GM08714 (cell line): Measurements from ENCODE around the gene RUNDC3A.

Experiments
- H3K4me3 ChIP-seq: fragments of 200-500 bp; sonication (Bioruptor generic); 2 replicates; pipeline ENCODE4 v1.5.1; 2014; ENCODE audit warnings: mild to moderate bottlenecking, low read length, inconsistent platforms
- ZNF274 ChIP-seq: IDR thresholded peaks from 2 replicates; pipeline ENCODE4 v1.6.1; 2012; ENCODE audit warnings: mild to moderate bottlenecking, low read depth, low read length

RUNDC3A gene

DNA sequence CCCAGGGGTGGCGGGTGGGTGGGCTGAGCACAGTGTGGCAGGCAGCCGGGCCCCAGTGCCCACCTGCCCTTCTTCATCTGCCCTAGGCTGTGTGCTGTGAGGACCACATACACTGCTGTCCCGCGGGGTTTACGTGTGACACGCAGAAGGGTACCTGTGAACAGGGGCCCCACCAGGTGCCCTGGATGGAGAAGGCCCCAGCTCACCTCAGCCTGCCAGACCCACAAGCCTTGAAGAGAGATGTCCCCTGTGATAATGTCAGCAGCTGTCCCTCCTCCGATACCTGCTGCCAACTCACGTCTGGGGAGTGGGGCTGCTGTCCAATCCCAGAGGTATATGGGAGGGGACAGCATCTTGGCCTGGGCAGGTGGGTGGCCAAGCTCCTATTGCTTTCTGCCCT lies 43.1 kb downstream of the RUNDC3A start:
- no peak overlapping the region for H3K4me3 ChIP-seq
- no peak for TF ChIP-seq ZNF274

DNA sequence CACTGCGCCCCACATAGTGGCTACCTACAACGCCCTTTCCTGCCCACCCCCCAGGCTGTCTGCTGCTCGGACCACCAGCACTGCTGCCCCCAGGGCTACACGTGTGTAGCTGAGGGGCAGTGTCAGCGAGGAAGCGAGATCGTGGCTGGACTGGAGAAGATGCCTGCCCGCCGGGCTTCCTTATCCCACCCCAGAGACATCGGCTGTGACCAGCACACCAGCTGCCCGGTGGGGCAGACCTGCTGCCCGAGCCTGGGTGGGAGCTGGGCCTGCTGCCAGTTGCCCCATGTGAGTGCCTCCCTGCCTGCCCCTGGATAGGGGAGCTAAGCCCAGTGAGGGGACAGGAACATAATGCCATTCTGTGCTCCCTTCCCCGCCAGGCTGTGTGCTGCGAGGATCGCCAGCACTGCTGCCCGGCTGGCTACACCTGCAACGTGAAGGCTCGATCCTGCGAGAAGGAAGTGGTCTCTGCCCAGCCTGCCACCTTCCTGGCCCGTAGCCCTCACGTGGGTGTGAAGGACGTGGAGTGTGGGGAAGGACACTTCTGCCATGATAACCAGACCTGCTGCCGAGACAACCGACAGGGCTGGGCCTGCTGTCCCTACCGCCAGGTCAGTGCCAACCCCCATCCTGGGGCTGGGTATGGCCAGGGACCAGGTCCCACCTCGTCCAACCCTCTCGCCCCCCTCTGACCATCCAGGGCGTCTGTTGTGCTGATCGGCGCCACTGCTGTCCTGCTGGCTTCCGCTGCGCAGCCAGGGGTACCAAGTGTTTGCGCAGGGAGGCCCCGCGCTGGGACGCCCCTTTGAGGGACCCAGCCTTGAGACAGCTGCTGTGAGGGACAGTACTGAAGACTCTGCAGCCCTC lies 43.8 kb downstream of the RUNDC3A start:
- TF ChIP-seq ZNF274: no peak
- no peak overlapping the region for H3K4me3 ChIP-seq

DNA sequence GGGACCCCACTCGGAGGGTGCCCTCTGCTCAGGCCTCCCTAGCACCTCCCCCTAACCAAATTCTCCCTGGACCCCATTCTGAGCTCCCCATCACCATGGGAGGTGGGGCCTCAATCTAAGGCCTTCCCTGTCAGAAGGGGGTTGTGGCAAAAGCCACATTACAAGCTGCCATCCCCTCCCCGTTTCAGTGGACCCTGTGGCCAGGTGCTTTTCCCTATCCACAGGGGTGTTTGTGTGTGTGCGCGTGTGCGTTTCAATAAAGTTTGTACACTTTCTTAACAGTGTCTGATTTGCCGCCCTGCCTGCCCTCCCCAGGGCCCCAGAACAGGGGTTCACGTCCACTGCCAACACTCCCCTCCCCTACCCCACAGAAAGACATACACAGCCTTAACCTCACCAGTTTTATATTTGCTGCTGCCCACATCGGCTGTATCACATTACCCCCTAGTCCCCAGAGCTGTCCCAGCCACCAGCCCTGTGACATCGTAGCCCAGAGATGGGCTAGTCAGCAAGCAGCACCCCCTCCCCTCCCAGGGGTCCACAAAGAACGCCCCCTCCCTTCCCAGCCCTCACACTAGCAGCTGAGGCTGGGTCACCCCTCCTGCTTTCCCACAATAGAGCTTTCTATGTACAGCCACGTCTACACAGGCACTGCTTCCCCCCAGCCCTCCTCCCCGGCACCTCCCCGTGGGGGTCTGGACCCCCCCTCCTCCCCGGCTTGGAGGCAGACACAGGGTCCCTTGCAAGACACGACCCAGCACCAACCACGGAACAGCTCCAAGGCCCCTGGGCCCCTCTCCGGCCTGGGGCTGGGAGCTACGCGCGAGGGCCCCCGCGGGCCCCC lies 44.6 kb downstream of the RUNDC3A start:
- TF ChIP-seq ZNF274: no peak
- no peak overlapping the region for H3K4me3 ChIP-seq

- H3K4me3 ChIP-seq: no peak overlapping the region; the same call in 1 of the 2 replicates
- no peak for TF ChIP-seq ZNF274
Measured at GRCh38 chr17:44353672-44354331, 45.4 kb downstream of the RUNDC3A start.

DNA sequence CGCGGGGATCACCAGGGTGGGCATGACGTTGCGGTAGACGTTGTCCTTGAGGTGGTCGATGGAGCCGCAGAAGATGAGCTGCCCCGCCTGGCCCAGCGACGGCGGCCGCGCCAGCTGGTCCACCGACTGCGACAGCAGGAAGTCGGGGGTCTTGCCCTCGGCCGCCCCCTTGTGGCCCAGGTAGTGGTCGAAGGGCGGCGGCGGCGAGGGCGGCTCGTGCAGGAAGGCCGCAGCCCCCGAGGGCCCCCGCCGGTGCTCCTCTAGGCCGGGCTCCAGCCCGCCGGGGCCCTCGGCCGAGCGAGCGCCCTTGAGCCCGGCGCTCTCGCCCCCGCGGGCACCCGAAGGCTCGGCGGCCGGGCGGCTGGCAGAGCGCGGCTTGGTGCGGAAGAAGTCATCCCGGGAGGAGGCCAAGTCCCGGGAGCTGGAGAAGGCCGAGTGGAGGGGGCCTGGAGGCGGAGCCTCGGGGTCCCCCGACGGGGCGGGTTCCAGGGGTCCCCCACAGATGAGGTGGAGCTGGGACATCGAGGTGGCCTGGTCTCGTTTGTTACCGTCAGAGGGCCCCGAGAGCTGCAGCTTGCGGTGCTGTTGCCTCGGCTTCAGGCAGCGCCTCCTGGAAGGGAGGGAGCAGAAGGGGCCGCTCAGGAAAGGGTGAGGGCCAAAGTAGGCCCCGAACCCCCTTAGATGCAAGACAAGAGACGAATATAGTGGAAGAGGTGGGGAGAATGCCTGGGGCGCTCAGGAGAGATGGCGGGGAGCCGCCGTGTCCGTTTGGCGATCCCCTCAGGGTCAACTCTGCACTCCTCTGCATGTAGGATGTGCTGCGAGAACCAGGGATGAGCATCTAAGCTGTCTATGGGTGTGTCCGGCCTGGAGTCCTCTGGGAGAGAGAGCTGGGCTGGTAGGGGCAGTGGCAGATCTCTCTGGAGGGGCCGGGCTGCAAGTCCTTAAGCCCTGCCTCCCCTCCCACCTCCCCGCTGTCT lies 46.5 kb downstream of the RUNDC3A start:
- no peak overlapping the region for H3K4me3 ChIP-seq
- no peak for TF ChIP-seq ZNF274

GRCh38 chr17:44355642-44356099 lies 47.3 kb downstream of the RUNDC3A start:
- no peak overlapping the region for H3K4me3 ChIP-seq

DNA sequence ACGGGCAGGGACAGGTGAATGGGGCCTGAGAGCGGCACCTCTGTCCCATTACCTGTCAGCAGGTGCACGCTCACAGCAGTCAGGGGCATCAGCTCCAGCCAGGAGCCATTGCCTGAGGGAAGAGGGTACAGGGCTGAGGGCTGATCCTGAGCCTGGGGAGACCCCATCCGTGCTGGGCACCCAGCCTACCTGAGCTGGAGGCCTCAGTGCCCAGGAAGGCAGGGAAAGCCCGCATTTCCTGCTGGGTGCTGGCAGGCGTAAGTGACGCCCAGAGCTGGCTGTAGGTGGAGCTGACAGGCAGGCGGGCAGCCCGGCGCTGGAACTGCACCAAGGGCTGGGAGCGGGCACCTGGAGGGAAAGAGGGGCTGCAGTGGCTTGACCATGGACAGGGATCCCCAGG lies 47.8 kb downstream of the RUNDC3A start:
- H3K4me3 ChIP-seq: no peak overlapping the region
- no peak for TF ChIP-seq ZNF274

More at GRCh38 chr17:44355642-44356099, 47.3 kb downstream of the RUNDC3A start:
- no peak for TF ChIP-seq ZNF274

- no peak overlapping the region for H3K4me3 ChIP-seq
- no peak for TF ChIP-seq ZNF274
Measured at GRCh38 chr17:44358066-44358465, 49.7 kb downstream of the RUNDC3A start.

DNA sequence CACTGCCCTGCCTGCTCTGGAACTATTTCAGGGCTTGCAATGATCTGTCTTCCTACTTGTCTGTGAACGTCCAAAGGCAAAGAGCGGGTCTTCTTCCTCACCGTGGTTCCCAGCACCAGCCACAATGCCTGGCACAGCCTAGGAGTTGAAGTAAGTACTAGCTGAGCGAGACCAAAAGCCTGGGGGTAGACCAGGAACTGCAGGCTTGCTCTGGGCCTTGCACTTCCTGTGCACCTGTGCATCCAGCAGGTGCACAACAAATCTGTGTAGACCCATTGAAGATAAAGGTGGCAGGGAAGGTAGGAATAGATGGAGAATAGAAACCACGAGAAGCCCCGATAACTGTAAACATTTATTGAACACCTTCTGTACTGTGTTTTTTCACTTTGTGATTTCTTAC lies 50.6 kb downstream of the RUNDC3A start:
- no peak for TF ChIP-seq ZNF274
- H3K4me3 ChIP-seq: no peak overlapping the region

- no peak overlapping the region for H3K4me3 ChIP-seq
- TF ChIP-seq ZNF274: no peak
Measured at GRCh38 chr17:44359458-44360143, 51.2 kb downstream of the RUNDC3A start.

- no peak for TF ChIP-seq ZNF274
- no peak overlapping the region for H3K4me3 ChIP-seq
Measured at GRCh38 chr17:44360144-44360533, 51.7 kb downstream of the RUNDC3A start.

GRCh38 chr17:44360826-44361225 lies 52.4 kb downstream of the RUNDC3A start:
- no peak for TF ChIP-seq ZNF274

More at GRCh38 chr17:44360826-44361225, 52.4 kb downstream of the RUNDC3A start:
- no peak overlapping the region for H3K4me3 ChIP-seq
